Activated CD4-positive, alpha-beta T cell treated with anti-CD3 and anti-CD28 coated beads, Interleukin-2, amount 50 U/mL, for 48 hours (primary cell): ENCODE measurements around the gene HDX.
A peak's percentile ranks its signal among the peaks of the same experiment; 100 is the strongest.
"Not testable (repeated sequence)": the region's sequence is repeated elsewhere in the genome, so short reads cannot be mapped to it uniquely, and the experiment has no call there.

Source experiments
- DNase-seq, 2 experiments: peaks; one replicate each; pipeline ENCODE4 v3.0.0-alpha.2; 2020

Gene HDX

GRCh38 chrX:84501798-84502628, at the start of gene HDX:
HDX (minus strand) TSS chrX:84502453; CDS start chrX:84475397, 27,056 bp downstream.
- peak; percentile 73 to 76 for DNase-seq

GRCh38 chrX:84541315-84541714, 39.1 kb upstream of the HDX start:
- not testable (repeated sequence) for DNase-seq

- DNase-seq, result not testable (repeated sequence)
These were observed 35.4 kb upstream of the HDX start for GRCh38 chrX:84537627-84538026.

- DNase-seq, result no peak
These were observed 13.8 kb downstream of the HDX start for GRCh38 chrX:84488426-84488825.

DNA sequence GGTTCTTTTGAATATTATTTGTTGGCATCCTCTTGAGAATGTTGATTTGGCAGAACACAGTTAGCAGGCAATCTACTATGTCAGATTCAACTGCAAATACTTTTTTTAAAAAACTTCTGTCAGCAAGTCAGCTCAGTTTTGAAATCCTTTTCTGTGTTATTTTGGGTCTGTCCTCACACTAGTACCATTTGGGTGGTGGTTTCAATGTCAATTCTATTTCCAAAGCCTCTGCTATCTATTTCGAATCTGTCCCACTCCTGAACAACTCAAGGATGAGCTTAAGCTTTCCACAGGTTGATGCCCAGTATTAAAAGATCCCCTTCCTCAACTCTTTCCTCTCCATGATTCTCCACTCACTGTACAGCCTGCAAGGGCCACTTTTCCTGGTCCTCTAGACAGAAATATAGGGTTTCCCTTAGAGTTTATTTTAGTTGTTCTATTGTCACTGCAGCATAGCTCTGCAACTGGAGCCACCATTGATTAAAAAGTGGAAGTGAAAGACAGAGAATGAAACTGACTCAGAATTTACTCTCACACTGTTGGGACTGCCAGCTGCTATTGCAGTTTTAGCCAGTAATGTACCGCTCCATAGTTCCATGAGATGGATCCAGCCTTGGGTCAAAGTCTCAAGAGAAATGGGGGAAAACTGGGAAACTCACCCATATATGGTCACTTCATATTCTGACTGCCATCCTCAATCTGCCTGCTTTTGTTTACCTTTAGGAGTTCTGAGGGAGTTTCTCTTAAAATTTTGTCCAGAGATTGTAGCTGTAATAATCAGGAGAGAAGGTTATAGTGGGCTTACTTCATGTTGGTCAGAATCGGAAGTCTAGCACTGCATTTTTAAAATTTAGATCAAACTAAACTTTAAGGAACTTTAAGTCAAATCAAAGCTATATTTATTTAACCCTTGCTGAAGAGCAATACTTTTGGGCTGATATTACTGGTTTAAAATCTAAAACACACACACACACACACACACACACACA, 14.6 kb downstream of the HDX start:
- no peak for DNase-seq

- DNase-seq, result no peak
These were observed 23.2 kb downstream of the HDX start for GRCh38 chrX:84479086-84479485.

DNA sequence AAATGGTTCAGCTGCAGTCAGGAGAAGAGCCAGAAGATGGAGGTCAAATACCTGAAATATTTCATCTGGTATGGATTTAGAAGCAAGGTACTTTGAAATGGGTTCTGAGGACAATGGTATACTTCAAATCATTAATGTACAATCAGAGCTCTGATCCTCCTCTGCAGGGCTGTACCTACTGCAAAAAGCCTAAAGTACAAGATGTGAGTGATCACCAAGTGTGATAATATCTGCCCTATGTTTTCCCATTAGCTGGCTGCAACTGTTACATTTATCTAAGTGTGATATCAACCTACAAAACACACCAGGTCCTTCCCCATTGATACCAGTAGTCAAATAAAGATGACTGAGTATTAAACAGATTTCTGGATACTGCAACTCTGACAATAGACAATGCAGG, 25.1 kb downstream of the HDX start:
- DNase-seq, result no peak

DNA sequence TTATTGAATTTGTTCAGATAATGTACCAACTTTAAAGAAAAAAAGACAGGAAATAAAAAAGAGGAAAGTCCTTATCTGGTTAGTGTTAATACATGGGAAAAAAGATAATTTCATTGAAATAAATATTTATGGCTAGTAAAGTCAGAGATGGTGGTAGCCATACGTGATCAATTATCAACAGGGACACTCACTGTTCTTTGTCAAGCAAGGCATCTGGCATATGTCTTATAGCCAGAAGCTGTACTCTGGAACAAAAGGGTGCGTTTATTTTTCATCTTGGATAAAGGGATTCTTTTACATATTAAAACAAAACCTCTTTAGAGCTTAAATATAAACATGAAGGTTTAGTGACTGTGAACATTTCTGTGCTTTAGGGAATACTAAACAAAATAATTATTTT, 26.7 kb downstream of the HDX start:
- DNase-seq, result no peak

- no peak for DNase-seq
These were observed 27.2 kb downstream of the HDX start for GRCh38 chrX:84475101-84475500.

- DNase-seq, result no peak
These were observed 33.0 kb downstream of the HDX start for GRCh38 chrX:84469226-84469625.

DNA sequence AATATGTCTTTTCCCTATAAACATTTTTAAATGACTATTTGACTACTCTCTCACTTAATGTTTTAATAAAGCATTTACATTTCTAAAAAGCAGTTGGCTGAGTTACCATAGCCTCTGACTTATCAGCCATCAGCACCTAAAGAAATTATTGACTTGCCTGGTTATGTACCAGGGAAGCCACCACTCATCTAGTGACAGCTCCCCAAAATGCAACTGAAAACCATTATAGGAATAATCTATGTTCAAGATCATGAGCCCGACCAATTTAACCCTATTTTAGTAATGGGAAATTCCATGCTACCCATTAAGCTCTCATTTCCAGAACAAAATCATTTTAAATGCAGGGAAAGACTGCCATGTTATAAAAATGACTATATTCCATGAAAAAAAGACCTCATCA, 34.4 kb downstream of the HDX start:
- no peak for DNase-seq

DNA sequence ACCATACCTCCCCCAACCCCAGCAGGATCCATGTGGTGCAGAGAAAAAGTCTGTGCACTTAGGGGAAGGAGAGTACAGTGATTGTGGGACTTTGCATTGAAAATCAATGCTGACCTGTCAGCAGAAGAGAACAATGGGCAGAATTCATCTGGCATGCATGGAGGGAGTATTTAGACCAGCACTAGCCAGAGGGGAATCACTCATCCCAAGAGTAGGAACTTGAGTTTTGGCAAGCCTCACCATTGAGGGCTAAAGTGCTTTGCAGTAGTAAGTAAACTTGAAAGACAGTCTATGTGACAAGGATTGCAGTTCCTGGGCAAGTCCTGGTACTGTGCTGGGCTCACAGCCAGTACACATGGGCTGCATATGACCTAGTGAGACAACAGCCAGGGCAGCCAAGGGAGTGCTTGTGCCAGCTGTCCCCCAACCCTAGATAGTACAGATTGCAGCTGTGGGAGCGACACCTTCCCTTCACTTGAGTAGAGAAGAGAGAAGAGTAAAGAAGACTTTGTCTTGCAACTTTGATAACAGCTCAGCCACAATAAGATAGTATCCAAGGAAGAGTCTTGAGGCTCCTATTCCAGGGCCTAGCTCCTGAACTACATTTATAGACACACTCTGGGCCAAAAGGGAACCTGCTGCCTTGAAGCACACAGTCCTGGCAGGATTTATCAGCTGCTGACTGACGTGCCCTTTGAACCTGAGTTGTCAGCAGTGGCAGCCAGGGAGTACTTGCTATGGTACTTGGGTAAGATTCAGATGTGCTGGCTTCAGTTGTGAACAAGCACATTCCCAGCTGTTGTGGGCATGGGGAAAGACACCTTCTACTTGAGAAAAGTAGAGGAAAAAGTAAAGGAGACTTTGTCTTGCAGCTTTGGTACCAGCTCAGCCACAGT, 48.7 kb downstream of the HDX start:
- DNase-seq, result no peak

- no peak for DNase-seq
These were observed 61.1 kb downstream of the HDX start for GRCh38 chrX:84441143-84441542.

DNA sequence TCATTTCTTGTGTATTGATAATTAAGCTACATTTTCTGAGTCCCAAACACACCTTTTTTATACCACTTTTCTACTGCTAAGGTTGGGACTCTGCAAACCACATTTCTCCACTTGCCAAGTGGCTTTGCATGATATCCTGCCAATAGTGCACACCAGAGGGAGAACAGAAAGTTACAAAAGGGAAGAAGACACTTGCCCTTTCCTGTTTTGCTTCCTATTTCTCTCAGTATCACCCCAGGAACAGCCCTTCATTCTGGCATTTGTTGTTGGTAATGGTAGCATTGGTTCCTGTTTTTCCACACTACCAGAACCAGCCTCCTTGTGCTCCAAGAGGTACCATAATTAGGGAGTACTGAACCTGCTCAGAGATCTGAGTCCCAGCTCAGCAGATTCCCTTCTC, 87.1 kb downstream of the HDX start:
- no peak for DNase-seq

DNA sequence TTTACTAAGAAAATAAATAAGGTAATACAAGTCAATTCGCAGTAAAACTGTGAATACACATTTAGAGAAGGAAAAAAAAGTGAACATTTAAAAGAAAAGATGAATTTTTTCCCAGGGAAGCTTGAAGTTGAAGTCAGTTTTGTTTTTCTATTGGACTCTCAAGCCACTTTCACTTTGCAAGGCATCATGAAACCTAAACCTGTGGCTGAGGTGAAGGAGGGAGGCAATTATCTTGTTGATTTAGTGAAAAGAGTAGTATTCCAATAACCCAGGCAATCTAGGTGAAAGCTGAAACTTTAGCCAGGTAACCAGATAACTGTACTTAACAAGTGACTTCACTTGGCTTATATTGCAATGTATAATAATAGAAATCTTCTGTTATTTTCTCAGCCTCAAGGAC, 138.6 kb downstream of the HDX start:
- no peak for DNase-seq

- no peak for DNase-seq
These were observed 139.2 kb downstream of the HDX start for GRCh38 chrX:84363051-84363450.

- no peak for DNase-seq
These were observed 139.9 kb downstream of the HDX start for GRCh38 chrX:84362184-84362838.

GRCh38 chrX:84358271-84358670, 144.0 kb downstream of the HDX start:
- DNase-seq, result no peak

DNA sequence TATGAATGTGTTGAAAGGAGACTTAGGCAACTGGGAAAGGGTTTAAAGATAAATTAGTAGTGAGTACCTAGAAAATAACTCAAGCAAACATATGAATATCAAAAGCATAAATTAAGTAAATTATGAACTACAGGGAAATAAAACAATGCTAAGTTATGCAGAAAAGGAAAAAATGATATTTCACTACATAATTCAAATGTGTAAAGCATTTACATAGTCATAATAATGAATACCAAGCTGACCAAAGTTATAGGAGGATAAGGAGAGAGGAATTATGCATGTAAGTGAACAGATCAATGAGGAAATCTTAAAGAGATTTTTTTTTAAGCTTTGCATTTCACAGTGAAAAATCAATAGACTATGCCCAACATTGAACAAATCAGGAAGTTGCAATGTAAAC, 145.0 kb downstream of the HDX start:
- no peak for DNase-seq

- no peak for DNase-seq
These were observed 161.3 kb downstream of the HDX start for GRCh38 chrX:84340968-84341367.

- no peak for DNase-seq
These were observed 162.5 kb downstream of the HDX start for GRCh38 chrX:84339507-84340364.
